SH-SY5Y (cell line): ENCODE measurements around the gene C21orf91.

Experiments
- GATA2 ChIP-seq: IDR thresholded peaks from 2 replicates; pipeline ENCODE4 v1.6.1; 2011; ENCODE audit warnings: mild to moderate bottlenecking, low read depth, low read length
- GATA3 ChIP-seq: IDR thresholded peaks from 2 replicates; pipeline ENCODE4 v1.6.1; 2011; ENCODE audit warnings: low read depth, mild to moderate bottlenecking, low read length, moderate library complexity

GRCh38 chr21:17785403-17785788 is 33.8 kb downstream of the C21orf91 start:
- no peak for TF ChIP-seq GATA2
- no peak for TF ChIP-seq GATA3
